SW 1271 (cell line): Measurements from ENCODE around the gene QSOX1.
"Not testable (repeated sequence)": the region's sequence is repeated elsewhere in the genome, so short reads cannot be mapped to it uniquely, and the experiment has no call there.

Experiments used
- DNase-seq, 2 experiments: peaks; one replicate each; lab custom pipeline; 2025; lab: John Stamatoyannopoulos, UW

The QSOX1 gene

GRCh38 chr1:180190091-180190490 is 35.4 kb downstream of the QSOX1 start:
- no peak for DNase-seq

GRCh38 chr1:180192172-180192571 is 37.5 kb downstream of the QSOX1 start:
- no peak for DNase-seq

GRCh38 chr1:180193141-180194047 is 38.7 kb downstream of the QSOX1 start:
- DNase-seq, result no peak

GRCh38 chr1:180194048-180194425 is 39.4 kb downstream of the QSOX1 start:
- DNase-seq, result no peak

- no peak for DNase-seq
Observed at GRCh38 chr1:180194546-180195207, 40.0 kb downstream of the QSOX1 start.

GRCh38 chr1:180195401-180195800 is 40.7 kb downstream of the QSOX1 start:
- no peak for DNase-seq

- no peak for DNase-seq
Observed at GRCh38 chr1:180195916-180196315, 41.2 kb downstream of the QSOX1 start.

- no peak for DNase-seq
Observed at GRCh38 chr1:180196436-180197003, 41.9 kb downstream of the QSOX1 start.

GRCh38 chr1:180197231-180197630 is 42.6 kb downstream of the QSOX1 start:
- DNase-seq, result no peak

GRCh38 chr1:180198196-180198595 is 43.5 kb downstream of the QSOX1 start:
- no peak for DNase-seq

- no peak for DNase-seq
Observed at GRCh38 chr1:180198611-180199010, 43.9 kb downstream of the QSOX1 start.

GRCh38 chr1:180199018-180199417 is 44.3 kb downstream of the QSOX1 start:
- no peak for DNase-seq

- DNase-seq, result no peak
Observed at GRCh38 chr1:180201451-180202200, 47.0 kb downstream of the QSOX1 start.

GRCh38 chr1:180202588-180202987 is 47.9 kb downstream of the QSOX1 start:
- not testable (repeated sequence) for DNase-seq

- no peak for DNase-seq
Observed at GRCh38 chr1:180204231-180204630, 49.6 kb downstream of the QSOX1 start.

- no peak for DNase-seq
Observed at GRCh38 chr1:180206581-180206980, 51.9 kb downstream of the QSOX1 start.

GRCh38 chr1:180208264-180208663 is 53.6 kb downstream of the QSOX1 start:
- DNase-seq, result no peak

GRCh38 chr1:180210008-180210620 is 55.4 kb downstream of the QSOX1 start:
- no peak for DNase-seq

- DNase-seq, result no peak
Observed at GRCh38 chr1:180211156-180211859, 56.6 kb downstream of the QSOX1 start.

- no peak for DNase-seq
Observed at GRCh38 chr1:180211860-180212229, 57.2 kb downstream of the QSOX1 start.
